T-helper 2 cell treated with Interferon-gamma antibody and Interleukin-4, amounts not matched to agents 100 ng/mL and 5 ng/mL, for 36 hours (primary cell): ENCODE measurements around the gene HMGB1. TPM values are rescaled to one million over a fixed set of nuclear protein-coding genes. Genes with fewer than 3 reads are reported as not detected.
"Not testable (repeated sequence)": the region's sequence is repeated elsewhere in the genome, so short reads cannot be mapped to it uniquely, and the experiment has no call there.

Experiments
- intact Hi-C: fragments of 100-400 bp; cut with micrococcal nuclease; formaldehyde crosslinking; loops from one replicate; pipeline ENCODE4 v1.15.1; 2023
- total RNA-seq: library from RNA; stranded (reverse); gene quantifications from 2 replicates; pipeline ENCODE4 v1.2.3, GENCODE V29; 2022

Gene HMGB1
- total RNA-seq, 1 donor from 2014 or later, result 665 TPM

DNA sequence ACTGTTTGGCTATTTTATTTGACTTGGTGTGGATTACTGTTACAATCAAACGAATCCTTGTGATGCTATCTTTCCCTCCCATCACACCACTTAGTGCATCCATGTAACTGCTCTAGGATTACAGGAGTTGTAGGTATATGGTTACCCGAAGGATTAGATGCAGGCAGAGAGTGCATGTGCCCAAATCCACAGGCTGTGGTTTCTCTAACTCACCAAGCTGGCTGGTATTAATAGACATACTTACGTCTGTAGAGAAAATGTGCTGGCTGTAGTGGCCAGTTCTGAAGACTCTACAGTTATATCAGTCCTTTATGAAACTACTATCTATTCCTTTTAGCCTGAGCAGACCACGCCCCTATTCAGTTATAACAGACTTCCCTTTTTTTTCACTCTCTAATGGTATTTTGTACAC, 1.1 kb upstream of the HMGB1 start:
- intact Hi-C loops, result loop anchor here (1.0 to 10.0 kb wide), 6 partner anchors 84 to 872 kb away; partner anchors contain the start of genes HSPH1, KATNAL1, SLC7A1 and UBL3

DNA sequence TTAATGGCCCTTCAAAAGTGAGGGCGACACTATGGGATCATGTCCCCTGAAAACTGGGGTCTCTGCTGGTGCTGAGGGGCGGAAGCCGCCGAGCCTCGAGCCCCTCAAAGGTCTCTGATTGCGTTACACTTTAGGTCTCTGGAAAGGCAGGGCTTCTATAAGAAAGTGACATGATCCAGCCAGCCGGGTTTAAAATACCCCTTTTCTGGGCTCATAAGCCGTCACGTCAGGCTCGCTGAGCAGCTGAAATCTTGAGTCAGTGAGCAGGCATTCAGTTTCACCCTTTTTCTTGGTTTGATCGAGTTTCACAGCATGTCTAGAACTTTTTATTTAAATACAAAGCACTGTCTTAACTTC, 600 bp upstream of the HMGB1 start:
- intact Hi-C loops, result loop anchor here (1.0 to 10.0 kb wide), 6 partner anchors 84 to 872 kb away; partner anchors contain the start of genes HSPH1, KATNAL1, SLC7A1 and UBL3

DNA sequence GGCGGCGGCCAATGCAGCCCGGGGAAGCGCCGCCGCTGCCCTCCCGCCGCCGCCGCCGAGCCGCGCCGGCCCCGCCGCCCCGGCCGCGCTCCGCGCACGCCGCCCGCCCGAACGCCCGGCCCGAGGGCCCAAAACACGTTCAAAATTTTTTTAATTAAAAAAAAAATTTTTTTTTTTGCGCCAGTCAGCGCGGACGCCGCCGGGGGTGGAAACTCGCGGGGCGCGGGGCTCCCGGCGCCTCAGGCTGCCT, 468 bp downstream of the HMGB1 start:
- intact Hi-C loops, result loop anchor here (1.0 to 10.0 kb wide), 10 partner anchors 70 to 870 kb away; partner anchors contain the start of genes HSPH1, SLC7A1, UBL3 and USPL1

DNA sequence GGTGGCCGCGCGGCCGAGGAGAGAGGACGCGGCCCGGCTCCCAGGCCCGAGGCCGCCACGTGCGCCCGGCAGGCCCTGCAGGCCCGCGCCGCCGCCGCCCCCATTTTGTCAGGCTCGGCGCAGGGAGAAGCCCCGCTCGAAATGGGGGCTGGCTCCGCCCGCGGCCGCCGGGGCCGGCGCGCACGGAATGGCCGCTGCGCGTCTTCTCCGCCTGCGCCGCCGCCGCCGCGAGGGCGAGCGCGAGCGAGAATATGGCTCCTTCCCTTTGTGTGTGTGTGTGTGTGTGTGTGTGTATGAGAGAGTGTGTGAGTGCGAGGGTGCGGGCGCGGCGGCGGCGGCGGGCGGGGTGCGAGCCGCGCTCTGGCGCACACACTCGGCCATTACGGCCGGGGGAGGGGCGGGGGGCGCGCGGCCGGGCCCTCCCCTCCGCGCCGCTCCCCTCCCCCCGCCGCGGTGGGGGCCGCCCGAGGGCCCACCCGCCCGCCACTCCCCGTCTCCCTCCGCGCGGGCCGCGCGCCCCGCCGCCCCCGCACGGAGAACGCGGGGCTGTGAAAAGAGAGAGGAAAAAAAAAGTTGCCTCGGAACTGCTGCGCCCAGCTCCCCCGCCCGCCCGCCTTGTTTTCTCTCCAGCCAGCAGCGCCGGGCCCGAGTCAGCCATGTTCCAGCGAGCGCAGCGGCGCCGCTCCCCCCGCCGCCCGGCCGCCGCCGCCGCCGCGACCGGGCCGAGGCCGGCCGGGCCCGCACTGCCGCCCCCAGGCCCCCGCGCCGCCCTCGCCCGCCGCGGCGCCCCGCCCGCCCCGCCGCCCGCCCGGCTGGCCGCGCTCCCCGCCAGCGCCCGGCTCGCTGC, 1.0 kb downstream of the HMGB1 start:
- intact Hi-C loops, result loop anchor here (1.0 to 10.0 kb wide), 16 partner anchors 40 to 870 kb away; partner anchors contain the start of genes HSPH1, SLC7A1, UBE2L5 and UBL3

DNA sequence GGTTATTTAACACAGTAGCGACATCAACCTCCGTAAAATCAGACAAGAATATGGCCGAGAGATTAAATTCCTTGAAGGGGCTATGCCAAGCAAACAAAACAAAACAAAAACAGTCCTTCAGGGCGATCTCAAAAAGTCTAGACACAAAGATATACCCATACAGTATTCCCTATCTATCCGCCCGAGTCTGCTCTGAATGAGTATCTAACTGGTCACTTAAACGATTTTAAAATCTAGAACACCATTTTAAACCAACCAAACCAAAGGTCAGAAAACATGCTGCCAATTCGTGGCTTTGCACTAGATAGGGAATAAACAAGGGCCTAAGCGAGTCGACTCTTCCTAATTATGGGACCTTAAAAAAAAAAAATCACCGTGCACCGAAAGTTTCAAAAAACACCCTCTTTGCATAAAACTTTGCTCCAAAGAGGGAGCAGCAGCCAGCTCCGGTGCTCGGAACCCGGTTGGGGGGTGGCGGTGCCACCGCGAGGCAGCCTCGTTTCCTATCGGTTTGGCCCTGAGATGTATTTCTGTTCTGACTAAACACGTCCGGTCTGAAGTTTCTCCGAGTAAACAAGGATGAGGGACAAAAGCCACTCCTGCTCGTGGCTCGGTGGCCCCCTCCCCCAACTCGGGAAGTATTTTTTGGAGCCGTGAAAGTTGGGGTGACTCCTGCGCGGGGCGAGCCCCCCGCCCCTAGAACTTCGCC, 1.8 kb downstream of the HMGB1 start:
- intact Hi-C loops, result loop anchor here (1.0 to 10.0 kb wide), 13 partner anchors 40 to 869 kb away; partner anchors contain the start of genes SLC7A1 and UBE2L5

DNA sequence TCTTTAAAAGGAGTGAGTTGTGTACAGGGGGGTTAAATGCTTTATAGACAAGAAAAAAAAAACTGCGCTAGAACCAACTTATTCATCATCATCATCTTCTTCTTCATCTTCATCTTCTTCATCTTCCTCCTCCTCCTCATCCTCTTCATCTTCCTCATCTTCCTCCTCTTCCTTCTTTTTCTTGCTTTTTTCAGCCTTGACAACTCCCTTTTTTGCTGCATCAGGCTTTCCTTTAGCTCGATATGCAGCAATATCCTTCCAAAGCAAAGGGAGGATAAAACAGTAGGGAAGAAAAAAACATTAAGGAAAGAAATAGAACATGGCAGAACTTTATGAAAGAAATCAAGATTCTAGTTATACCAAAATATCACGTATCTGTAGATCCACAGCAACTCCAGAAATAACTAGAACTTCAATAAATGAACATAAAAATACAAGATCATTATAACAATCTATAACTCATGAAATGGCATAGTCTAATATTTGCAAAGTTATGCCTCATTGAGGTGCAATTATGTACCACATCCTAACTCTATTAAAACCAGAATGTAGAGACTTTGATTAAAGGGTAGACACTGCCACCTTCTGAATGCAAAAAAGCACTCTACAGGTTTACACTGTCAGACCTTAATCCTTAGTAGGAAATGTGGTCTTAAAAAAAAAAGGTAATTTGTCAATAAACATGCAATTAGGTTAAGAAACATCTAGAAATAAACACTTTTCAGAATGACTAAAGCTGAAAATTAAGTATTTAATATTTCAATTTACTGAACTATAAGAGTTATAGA, 4.3 kb downstream of the HMGB1 start:
- intact Hi-C loops, result loop anchor here (1.0 to 10.0 kb wide), 4 partner anchors 329 to 867 kb away; partner anchors contain the start of gene SLC7A1

DNA sequence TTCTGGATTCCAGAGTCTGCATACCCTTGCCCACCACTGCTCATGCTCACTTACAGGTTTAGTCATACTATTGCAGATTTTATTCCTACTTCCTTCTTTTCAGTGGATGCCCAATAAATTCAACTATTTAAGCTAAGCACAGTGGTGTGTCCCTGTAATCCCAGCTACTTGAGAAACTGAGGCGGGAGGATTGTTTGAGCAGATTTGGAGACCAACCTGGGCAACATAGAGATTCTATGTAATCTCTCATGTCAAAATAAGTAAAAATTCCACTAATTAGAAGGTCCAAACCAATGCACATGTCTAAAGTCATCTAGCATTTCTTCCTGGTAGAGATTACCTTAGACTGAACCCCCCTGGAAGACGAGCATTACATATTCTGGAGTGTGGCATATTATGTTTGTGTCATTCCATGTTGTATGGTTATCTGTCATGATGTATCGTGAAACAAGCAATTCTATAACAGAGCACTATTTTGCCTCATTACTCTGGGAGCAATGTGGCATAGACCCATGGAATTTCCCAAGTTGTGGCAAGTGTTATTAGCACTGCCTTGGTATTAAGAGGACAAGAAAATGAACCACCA, 8.3 kb downstream of the HMGB1 start:
- intact Hi-C loops, result no loop called here

DNA sequence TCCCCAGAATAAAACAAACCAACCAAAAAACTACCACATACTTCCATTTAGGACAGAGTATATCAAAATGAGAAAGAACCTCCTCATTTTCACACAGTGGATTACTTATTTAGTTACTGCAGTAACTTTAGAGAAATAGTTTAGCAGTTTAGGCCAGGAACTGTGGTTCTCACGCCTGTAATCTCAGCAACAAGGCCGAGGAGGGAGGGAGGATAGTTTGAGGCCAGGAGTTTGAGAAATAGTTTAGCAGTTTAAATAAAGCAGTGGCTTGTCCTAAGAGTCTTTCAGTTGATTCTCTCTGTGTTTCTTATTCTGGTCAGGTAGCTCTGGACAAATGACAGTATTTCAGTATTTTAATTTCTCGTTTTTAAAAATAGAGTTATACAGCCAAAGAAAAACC, 9.4 kb downstream of the HMGB1 start:
- intact Hi-C loops, result no loop called here

DNA sequence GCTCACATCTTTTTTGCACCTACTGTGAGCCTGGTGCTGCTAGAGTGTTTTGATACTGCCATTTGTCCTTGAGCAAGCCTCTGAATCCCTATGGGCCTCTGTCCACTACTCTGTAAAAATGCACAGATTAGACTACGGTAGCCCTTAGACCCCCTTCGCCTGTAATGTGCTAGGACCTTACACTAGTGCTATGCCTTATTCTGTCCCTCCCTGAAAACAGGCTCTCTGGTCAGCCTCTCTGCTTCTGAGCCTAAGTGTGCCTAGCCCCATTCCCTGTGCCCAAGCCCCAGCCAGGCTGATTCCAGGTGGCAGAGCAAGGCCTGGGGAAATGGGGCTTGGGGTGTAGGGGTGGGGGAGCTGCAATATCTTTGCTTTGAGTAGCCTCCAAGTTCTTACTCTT, 10.7 kb downstream of the HMGB1 start:
- intact Hi-C loops, result no loop called here

DNA sequence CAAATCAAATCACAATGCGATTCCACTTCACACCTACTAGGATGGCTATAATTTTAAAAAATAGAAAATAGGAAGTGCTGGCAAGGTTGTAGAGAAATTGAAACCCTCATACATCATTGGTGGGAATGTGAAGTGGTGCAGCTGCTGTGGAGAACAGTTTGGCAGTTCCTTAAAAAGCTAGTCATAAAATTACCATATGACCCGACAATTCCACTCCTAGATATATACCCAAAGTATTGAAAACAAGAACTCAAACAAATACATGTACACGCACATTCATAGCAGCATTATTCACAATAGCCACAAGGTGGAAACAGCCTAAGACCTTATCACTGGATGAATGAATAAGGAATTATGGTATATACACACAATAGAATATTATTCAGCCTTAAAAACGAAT, 12.0 kb downstream of the HMGB1 start:
- intact Hi-C loops, result no loop called here

DNA sequence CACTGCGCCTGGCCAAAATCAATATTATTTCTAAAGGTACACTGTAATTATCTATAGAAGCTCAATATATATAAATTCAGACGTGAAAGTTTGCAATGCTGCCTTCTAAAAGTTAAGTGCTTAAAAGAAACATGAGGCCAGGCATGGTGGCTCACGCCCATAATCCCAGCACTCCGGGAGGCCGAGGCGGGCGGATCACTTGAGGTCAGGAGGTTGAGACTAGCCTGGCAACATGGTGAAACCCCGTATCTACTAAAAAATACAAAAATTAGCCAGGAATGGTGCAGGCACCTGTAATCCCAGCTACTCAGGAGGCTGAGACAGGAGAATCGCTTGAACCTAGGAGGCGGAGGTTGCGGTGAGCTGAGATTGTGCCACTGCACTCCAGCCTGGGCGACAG, 14.3 kb downstream of the HMGB1 start:
- intact Hi-C loops, result not testable (repeated sequence)

DNA sequence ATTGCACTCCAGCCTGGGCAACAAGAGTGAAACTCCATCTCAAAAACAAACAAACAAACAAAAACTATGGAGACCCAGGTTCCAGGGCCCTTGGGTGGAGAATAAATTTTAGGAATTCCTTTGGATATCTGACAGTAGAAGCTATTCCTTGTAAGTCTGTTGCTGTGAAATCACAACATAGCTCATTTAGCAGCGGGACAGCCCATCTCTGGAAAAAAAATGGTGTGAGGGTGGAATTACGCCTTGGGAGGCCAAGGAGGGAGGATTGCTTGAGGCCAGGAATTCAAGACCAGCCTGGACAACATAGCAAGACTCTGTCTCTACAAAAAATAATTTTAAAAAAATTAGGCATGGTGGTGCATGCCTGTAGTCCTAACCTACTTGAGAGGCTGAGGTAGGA, 15.7 kb downstream of the HMGB1 start:
- intact Hi-C loops, result no loop called here

DNA sequence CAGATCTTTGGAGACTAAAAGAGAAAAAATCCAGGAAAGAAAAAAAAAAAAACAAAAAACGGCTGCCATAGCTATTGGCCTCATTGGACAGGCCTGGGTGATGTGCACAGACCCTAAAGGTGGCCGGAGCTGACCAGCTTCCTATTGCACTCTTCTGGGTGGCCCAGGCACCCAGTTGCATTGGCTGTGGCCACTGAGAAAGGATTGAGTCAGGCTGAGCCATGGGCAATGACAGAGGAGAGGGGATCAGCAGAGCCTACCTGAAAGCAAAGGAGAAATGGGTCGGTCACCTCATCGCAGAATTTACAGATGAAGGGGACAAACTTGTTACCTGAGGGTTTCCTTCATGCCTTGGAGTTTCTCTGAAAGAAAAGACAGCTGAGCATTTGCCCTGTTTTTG, 17.3 kb downstream of the HMGB1 start:
- intact Hi-C loops, result no loop called here

DNA sequence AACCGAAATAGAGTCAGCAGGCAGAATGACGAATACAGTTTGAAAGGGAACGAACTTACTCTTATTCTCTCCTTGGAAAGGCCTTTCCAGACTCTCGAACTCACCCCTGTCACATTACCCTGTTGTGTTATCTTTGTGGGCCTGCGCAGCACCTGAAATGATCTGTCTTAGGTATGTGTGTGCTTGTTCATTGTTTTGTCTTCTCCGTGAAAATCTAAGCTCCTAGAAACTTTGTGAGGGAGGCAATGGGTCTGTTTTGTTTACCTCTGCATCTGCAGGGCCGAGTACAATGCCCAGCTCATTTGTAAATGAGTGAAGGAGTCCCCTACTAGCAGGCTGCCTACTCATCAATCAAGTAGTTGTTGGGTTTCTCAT, 19.6 kb downstream of the HMGB1 start:
- intact Hi-C loops, result no loop called here

DNA sequence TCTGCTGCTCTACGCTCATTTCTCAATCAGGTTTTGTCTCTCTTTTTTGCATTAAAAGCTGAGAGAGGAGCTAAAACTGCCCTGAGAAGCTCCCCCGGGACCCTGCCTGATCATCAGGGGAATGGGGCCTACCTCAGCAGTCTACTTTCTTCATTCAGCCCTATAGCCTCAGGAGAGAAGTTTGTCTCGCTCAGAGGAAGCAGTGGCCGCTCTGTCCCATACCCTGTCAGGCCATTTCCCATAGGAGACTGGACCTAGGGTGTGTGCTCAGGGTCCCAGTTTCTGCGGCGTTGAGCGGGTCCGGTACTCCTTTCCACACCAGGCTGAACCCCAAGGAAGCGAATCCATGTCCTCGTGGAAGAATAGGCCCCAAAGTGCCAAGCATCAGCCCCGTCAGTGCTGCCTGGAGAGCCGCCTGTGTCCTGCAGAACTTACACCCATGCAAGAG, 21.8 kb downstream of the HMGB1 start:
- intact Hi-C loops, result no loop called here

DNA sequence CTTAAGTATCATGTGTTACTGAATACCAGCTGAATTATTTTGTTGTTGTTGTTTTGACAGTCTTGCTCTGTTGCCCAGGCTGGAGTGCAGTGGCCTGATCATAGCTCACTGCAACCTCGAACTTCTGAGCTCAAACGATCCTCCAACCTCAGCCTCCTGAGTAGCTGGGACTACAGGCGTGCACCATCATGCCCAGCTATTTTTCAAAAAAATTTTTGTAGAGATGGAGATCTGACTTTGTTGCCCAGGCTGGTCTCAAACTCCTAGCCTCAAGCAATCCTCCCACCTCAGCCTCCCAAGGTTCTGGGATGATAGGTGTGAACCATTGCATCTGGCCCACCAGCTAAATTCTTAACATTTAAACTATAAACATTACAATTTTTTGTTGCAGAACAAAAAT, 22.2 kb downstream of the HMGB1 start:
- intact Hi-C loops, result not testable (repeated sequence)

DNA sequence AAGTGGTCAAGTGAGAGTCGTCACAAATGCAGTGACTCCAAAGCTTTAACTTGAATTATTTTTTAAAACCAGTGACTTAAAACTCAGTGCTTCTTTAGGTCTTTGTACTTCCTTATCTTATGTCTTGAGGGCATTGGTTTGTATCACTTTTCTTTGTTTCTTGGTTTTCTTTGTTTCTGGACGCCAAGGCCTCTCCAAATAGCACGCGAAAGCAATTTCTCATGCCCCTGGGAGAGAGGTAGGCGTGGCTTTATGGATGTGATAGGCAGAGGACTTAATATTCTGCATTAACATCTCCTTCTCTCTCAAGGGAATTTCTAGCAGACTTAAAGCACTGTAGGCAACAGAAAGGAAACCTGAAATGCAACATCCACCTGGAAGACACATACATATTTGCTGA, 22.8 kb downstream of the HMGB1 start:
- intact Hi-C loops, result no loop called here

DNA sequence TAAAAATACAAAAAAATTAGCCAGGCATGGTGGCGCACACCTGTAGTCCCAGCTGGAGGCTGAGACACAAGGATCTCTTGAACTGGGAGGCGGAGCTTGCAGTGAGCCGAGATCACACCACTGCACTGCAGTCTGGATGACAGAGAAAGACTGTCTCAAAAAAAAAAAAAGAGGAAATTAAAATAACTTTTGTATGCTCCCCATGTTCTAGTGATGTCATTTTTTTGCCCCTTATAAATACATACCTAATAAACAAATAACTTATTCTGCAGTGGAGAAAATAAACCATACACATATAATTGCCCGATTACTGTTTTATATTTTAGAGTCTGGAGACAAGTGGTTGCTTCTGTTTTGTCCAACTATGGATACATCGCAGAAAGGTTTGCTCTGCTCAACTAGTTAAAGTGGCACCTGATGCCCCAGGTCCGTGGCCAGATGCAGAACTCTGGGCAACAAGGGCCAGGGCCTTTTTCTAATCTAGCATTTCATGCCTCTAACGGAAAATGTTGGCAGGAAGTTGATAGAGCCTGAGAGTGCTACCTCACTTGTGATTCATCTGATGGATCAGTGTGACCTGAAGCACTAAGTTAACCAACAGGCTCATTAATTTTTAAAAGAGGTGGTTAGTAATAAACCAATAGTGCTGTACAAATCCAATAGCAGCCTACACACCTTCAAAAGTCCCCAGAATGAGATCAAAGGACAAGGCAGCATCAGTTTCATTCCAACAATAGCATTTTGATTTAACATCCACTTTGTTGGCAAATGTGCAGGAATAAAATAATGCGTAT, 24.6 kb downstream of the HMGB1 start:
- intact Hi-C loops, result no loop called here

DNA sequence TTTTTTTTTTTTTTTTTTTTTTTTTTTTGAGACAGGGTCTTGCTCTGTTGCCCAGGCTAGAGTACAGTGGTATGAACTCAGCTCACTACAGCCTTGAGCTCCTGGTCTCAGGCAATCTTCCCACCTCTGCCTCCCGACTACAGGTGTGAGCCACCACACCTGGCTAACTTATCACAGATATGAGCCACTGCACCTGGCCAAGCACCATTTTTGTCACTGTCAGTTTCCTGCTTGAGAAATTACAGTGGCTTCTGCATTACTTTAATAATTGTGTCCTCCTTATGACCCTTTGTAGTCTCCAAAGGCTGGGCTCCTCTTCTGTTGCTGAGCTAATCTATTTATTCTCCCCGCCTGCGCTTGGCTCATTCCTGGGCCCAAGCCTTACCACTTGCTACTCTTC, 27.4 kb downstream of the HMGB1 start:
- intact Hi-C loops, result no loop called here

DNA sequence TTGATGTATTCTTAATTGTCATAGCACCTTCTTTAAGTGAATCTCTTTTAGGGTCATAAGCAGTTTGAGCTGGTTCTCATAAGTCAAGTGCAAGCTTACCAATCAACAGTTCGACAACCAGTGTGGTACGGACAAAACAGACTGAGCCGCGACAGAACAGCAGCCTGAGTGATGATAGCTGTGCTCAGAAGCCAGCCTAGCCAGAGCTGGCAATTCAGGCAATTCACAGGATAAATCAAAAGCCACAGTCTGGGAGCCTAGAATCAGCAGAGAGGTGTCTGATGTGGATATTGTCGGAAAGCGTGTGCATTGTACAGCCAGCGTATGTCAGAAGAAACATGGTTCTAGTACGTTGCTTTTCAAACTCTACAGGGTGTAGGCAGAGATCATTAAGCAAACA, 28.6 kb downstream of the HMGB1 start:
- intact Hi-C loops, result no loop called here
